GM19328 (cell line): Measurements from ENCODE around the gene NRG2.

ENCODE experiments used
- ATAC-seq: cut with Tn5 transposase; IDR thresholded peaks from one replicate; pipeline ENCODE4 v1.9.1; 2021; ENCODE audit warnings: mild to moderate bottlenecking, moderate library complexity; ENCODE audit not compliant: unreplicated experiment

NRG2 gene

GRCh38 chr5:139804800-139805397 is 238.2 kb downstream of the NRG2 start:
- ATAC-seq: no peak

- ATAC-seq: no peak
Measured at GRCh38 chr5:139803978-139804377, 239.1 kb downstream of the NRG2 start.

GRCh38 chr5:139799359-139799758 is 243.7 kb downstream of the NRG2 start:
- ATAC-seq: no peak

- no peak for ATAC-seq
Measured at GRCh38 chr5:139798883-139799282, 244.2 kb downstream of the NRG2 start.

GRCh38 chr5:139797856-139798510 is 245.1 kb downstream of the NRG2 start:
- no peak for ATAC-seq

DNA sequence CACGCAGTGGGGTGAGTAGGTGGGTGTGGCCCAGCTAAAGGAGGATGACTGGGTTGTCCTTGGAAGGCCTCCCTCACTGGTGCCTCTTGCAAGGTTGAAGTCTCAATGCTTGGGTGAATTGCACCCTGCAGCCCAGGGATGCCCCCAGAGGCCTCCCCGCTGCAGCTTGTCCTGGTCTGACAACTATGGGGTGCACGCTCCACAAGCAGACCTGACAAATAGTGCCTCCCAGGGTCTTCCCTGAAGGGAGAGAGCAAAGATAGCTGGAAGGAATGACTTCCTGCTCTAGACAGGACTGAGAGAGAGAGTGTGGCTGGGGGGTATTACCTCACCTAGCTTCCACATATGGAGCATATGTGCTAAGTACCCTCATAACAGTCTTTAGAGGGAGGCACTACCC is 245.8 kb downstream of the NRG2 start:
- no peak for ATAC-seq
